GM12874 (cell line): ENCODE data around the gene ELF2.

Source experiments
- TF ChIP-seq, protein P1 (sequence below): IDR thresholded peaks from 2 replicates; pipeline ENCODE4 v1.5.1; 2011; ENCODE audit warnings: low read depth, mild to moderate bottlenecking, control low read depth, low read length, moderate library complexity; ENCODE audit not compliant: insufficient read depth

Gene ELF2

GRCh38 chr4:139053909-139054308 lies 123.1 kb downstream of the ELF2 start:
- TF ChIP-seq, protein P1, sequence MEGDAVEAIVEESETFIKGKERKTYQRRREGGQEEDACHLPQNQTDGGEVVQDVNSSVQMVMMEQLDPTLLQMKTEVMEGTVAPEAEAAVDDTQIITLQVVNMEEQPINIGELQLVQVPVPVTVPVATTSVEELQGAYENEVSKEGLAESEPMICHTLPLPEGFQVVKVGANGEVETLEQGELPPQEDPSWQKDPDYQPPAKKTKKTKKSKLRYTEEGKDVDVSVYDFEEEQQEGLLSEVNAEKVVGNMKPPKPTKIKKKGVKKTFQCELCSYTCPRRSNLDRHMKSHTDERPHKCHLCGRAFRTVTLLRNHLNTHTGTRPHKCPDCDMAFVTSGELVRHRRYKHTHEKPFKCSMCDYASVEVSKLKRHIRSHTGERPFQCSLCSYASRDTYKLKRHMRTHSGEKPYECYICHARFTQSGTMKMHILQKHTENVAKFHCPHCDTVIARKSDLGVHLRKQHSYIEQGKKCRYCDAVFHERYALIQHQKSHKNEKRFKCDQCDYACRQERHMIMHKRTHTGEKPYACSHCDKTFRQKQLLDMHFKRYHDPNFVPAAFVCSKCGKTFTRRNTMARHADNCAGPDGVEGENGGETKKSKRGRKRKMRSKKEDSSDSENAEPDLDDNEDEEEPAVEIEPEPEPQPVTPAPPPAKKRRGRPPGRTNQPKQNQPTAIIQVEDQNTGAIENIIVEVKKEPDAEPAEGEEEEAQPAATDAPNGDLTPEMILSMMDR = no peak

DNA sequence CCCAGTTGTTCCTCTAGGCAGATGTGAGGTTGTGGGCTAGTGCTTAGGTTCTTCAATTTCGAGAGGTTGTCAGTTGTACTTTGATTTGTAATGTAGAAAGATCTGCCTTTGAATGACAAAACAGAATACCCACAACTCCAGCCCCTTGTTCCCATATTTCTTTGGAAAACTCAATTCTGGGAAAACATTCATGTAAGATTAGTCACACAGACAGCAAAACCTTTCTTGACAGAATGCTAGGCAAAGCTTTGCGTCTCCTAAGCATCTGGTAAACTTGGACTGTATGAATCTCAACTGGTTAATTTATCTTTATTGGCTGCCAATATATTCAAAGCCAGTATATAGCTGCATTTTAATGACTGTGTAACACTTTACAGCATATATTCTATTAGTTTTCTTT lies 126.6 kb downstream of the ELF2 start:
- TF ChIP-seq, protein P1 = no peak

- TF ChIP-seq, protein P1 = no peak
These were observed 129.0 kb downstream of the ELF2 start for GRCh38 chr4:139048026-139048425.

DNA sequence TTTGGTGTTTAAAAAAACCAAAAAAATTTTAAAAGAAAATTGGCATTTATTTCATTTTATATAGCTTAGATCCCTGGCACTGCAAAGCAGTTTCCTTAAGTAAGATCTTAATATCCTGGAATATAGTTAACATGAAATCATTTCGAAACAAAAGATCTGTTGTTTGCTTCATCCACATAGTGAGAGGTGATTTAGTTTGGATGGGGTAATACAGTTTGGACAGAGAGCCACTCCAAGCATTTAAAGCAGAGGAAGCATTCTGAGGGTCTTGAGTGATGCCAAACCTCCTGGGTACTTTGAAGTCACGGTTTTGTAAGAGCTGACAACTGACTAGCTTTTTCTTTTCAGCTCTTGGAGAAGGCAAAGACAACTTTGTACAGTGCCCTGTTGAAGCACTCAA lies 132.7 kb downstream of the ELF2 start:
- TF ChIP-seq, protein P1 = no peak

GRCh38 chr4:139042981-139043460 lies 134.0 kb downstream of the ELF2 start:
- TF ChIP-seq, protein P1 = no peak

DNA sequence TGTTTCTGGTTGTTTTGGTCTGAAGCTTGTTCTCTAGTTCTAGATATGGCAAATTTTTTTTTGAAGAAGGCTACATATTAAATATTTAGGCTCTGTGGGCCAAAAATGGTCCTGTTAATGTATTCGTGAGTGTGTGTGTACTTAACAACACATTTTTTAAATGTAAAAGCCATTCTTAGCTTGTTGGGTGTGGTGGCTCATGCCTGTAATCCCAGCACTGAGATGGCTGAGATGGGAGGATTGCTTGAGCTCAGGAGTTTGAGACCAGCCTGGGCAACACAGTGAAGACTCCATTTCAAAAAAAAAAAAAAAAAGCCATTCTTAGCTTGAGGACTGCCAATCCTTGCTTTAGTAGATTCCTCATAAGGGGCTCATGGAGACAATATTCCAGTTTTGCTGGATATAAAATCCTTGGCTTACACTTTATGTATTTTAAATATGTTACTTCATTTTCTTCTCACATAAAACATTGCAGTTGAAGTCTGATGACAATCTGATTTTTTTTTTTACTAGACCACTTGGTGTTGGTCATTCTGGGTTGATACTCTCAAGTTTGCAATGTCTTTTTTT lies 138.1 kb downstream of the ELF2 start:
- TF ChIP-seq, protein P1 = no peak

- TF ChIP-seq, protein P1 = no peak
These were observed 140.1 kb downstream of the ELF2 start for GRCh38 chr4:139036885-139037284.

DNA sequence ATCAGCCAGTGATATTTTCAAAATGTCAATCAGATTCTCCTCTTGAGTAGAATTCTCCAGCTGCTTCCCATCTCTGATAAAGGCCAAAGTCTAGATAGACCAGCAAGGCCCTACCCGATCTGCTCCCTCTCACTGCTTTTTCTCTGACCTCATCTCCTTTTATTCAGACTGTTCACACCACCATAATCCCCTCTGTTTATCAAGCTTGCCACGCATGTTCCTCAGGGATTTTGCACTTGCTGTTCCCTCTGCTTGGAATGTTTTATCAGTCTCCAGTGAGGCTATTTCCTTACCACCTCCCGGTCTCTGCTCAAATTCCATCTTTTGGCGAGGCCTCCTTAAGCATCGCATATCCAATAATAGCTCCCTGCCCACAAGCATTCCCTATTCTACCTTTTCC lies 141.4 kb downstream of the ELF2 start:
- TF ChIP-seq, protein P1 = no peak
